ENCODE results near the gene GNG7.
A peak's percentile ranks its signal among the peaks of the same experiment; 100 is the strongest.
"Not testable (repeated sequence)": the region's sequence is repeated elsewhere in the genome, so short reads cannot be mapped to it uniquely, and the experiment has no call there.

Gene GNG7

GRCh38 chr19:2529942-2530341 is 172.6 kb downstream of the GNG7 start:
- DNase-seq = not testable (repeated sequence)

- DNase-seq = no peak
Measured at GRCh38 chr19:2529473-2529918, 173.0 kb downstream of the GNG7 start.

GRCh38 chr19:2528675-2529101 is 173.8 kb downstream of the GNG7 start:
- no peak for DNase-seq

- no peak for DNase-seq
Measured at GRCh38 chr19:2527686-2528085, 174.8 kb downstream of the GNG7 start.

GRCh38 chr19:2527171-2527570 is 175.3 kb downstream of the GNG7 start:
- DNase-seq = no peak

- no peak for DNase-seq
Measured at GRCh38 chr19:2524840-2525723, 177.4 kb downstream of the GNG7 start.

GRCh38 chr19:2524361-2524839 is 178.1 kb downstream of the GNG7 start:
- no peak for DNase-seq

GRCh38 chr19:2523630-2524311 is 178.7 kb downstream of the GNG7 start:
- no peak for DNase-seq

- DNase-seq = no peak
Measured at GRCh38 chr19:2519482-2519881, 183.0 kb downstream of the GNG7 start.

- not testable (repeated sequence) for DNase-seq
Measured at GRCh38 chr19:2518856-2519255, 183.6 kb downstream of the GNG7 start.

- no peak for DNase-seq
Measured at GRCh38 chr19:2517881-2518601, 184.5 kb downstream of the GNG7 start.

GRCh38 chr19:2516727-2517126 is 185.8 kb downstream of the GNG7 start:
- DNase-seq = no peak

GRCh38 chr19:2514981-2515518 is 187.4 kb downstream of the GNG7 start:
- DNase-seq = no peak

- DNase-seq = no peak
Measured at GRCh38 chr19:2512523-2513431, 189.7 kb downstream of the GNG7 start.

GRCh38 chr19:2511991-2512390 is 190.5 kb downstream of the GNG7 start:
- DNase-seq = no peak

- no peak for DNase-seq
Measured at GRCh38 chr19:2511570-2511969, 190.9 kb downstream of the GNG7 start.

GRCh38 chr19:2509096-2509495 is 193.4 kb downstream of the GNG7 start:
- no peak for DNase-seq

- DNase-seq = peak; percentile 29
Measured at GRCh38 chr19:2507109-2507508, 195.4 kb downstream of the GNG7 start.

- DNase-seq = not testable (repeated sequence)
Measured at GRCh38 chr19:2506656-2507055, 195.8 kb downstream of the GNG7 start.

GRCh38 chr19:2503521-2504109 is 198.9 kb downstream of the GNG7 start:
- peak; percentile 60 for DNase-seq

- DNase-seq = no peak
Measured at GRCh38 chr19:2500841-2501261, 201.6 kb downstream of the GNG7 start.

Data from hematopoietic multipotent progenitor cell treated with erythropoietin and hydrocortisone succinate and interleukin-3 and kit ligand, for 6 days (in vitro differentiated cells).